ENCODE measurements around the gene KCNN2.

Gene KCNN2

GRCh38 chr5:114469372-114469771, 107.5 kb downstream of the KCNN2 start:
- H3K27me3 Mint-ChIP-seq = no peaks in the 10 kb centered on the region
- no peaks in the 10 kb centered on the region for H3K9me3 Mint-ChIP-seq
- CTCF ChIA-PET = no interaction called here
- H3K27ac Mint-ChIP-seq = no peak overlapping the region
- H3K4me3 Mint-ChIP-seq = no peak overlapping the region
- DNase-seq = no peak
- H3K36me3 Mint-ChIP-seq = no peaks in the 10 kb centered on the region
- H3K4me1 Mint-ChIP-seq = no peaks in the 10 kb centered on the region

- no peak for DNase-seq
- no peaks in the 10 kb centered on the region for H3K27me3 Mint-ChIP-seq
- H3K27ac Mint-ChIP-seq = no peak overlapping the region
- H3K4me1 Mint-ChIP-seq = no peaks in the 10 kb centered on the region
- H3K4me3 Mint-ChIP-seq = no peak overlapping the region
- CTCF ChIA-PET = no interaction called here
- no peaks in the 10 kb centered on the region for H3K9me3 Mint-ChIP-seq
- no peaks in the 10 kb centered on the region for H3K36me3 Mint-ChIP-seq
Measured at GRCh38 chr5:114471529-114471928, 109.7 kb downstream of the KCNN2 start.

- H3K27me3 Mint-ChIP-seq = no peaks in the 10 kb centered on the region
- DNase-seq = no peak
- H3K27ac Mint-ChIP-seq = no peak overlapping the region
- no peaks in the 10 kb centered on the region for H3K9me3 Mint-ChIP-seq
- no peak overlapping the region for H3K4me3 Mint-ChIP-seq
- H3K36me3 Mint-ChIP-seq = no peaks in the 10 kb centered on the region
- CTCF ChIA-PET = no interaction called here
- no peaks in the 10 kb centered on the region for H3K4me1 Mint-ChIP-seq
Measured at GRCh38 chr5:114473541-114473940, 111.7 kb downstream of the KCNN2 start.

- no peaks in the 10 kb centered on the region for H3K27me3 Mint-ChIP-seq
- DNase-seq = no peak
Measured at GRCh38 chr5:114477816-114478334, 116.0 kb downstream of the KCNN2 start.

GRCh38 chr5:114500756-114501155, 138.9 kb downstream of the KCNN2 start:
- Mint-ChIP-seq H3K36me3 (no peaks in the 10 kb centered on the region), H3K4me3 (no peak overlapping the region), H3K27me3 (no peaks in the 10 kb centered on the region), H3K27ac (no peak overlapping the region), H3K9me3 (no peaks in the 10 kb centered on the region), H3K4me1 (no peaks in the 10 kb centered on the region)
- CTCF ChIA-PET = no interaction called here
- no peak for DNase-seq

More at GRCh38 chr5:114477816-114478334, 116.0 kb downstream of the KCNN2 start:
- Mint-ChIP-seq H3K27ac (no peak overlapping the region), H3K4me3 (no peak overlapping the region), H3K4me1 (no peaks in the 10 kb centered on the region), H3K36me3 (no peaks in the 10 kb centered on the region), H3K9me3 (peaks cover 8% of the 10 kb centered on the region)
- CTCF ChIA-PET = no interaction called here

GRCh38 chr5:114504560-114504959, 142.7 kb downstream of the KCNN2 start:
- CTCF ChIA-PET = no interaction called here
- Mint-ChIP-seq H3K4me3 (no peak overlapping the region), H3K9me3 (no peaks in the 10 kb centered on the region), H3K4me1 (no peaks in the 10 kb centered on the region), H3K27ac (no peak overlapping the region), H3K27me3 (no peaks in the 10 kb centered on the region), H3K36me3 (no peaks in the 10 kb centered on the region)
- no peak for DNase-seq

GRCh38 chr5:114524221-114524620, 162.4 kb downstream of the KCNN2 start:
- H3K4me3 Mint-ChIP-seq = no peak overlapping the region
- no peaks in the 10 kb centered on the region for H3K9me3 Mint-ChIP-seq
- DNase-seq = no peak
- CTCF ChIA-PET = no interaction called here
- no peaks in the 10 kb centered on the region for H3K27me3 Mint-ChIP-seq
- H3K4me1 Mint-ChIP-seq = no peaks in the 10 kb centered on the region
- no peaks in the 10 kb centered on the region for H3K36me3 Mint-ChIP-seq
- no peak overlapping the region for H3K27ac Mint-ChIP-seq

GRCh38 chr5:114544561-114544960, 182.7 kb downstream of the KCNN2 start:
- Mint-ChIP-seq H3K4me1 (no peaks in the 10 kb centered on the region), H3K36me3 (no peaks in the 10 kb centered on the region), H3K27me3 (no peaks in the 10 kb centered on the region), H3K27ac (no peak overlapping the region), H3K4me3 (no peak overlapping the region), H3K9me3 (peaks cover 10% of the 10 kb centered on the region)
- DNase-seq = no peak
- CTCF ChIA-PET = no interaction called here
